ENCODE data around the gene TMEM108.

GRCh38 chr3:133162670-133163305 is 124.6 kb downstream of the TMEM108 start:
- TF ChIP-seq, protein P1, sequence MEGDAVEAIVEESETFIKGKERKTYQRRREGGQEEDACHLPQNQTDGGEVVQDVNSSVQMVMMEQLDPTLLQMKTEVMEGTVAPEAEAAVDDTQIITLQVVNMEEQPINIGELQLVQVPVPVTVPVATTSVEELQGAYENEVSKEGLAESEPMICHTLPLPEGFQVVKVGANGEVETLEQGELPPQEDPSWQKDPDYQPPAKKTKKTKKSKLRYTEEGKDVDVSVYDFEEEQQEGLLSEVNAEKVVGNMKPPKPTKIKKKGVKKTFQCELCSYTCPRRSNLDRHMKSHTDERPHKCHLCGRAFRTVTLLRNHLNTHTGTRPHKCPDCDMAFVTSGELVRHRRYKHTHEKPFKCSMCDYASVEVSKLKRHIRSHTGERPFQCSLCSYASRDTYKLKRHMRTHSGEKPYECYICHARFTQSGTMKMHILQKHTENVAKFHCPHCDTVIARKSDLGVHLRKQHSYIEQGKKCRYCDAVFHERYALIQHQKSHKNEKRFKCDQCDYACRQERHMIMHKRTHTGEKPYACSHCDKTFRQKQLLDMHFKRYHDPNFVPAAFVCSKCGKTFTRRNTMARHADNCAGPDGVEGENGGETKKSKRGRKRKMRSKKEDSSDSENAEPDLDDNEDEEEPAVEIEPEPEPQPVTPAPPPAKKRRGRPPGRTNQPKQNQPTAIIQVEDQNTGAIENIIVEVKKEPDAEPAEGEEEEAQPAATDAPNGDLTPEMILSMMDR (conservative IDR thresholded peaks at IDR 0.05; ENCODE audit: low read depth, low read length) = no peak
- TF ChIP-seq RAD21 (IDR thresholded peaks at IDR 0.05; ENCODE audit: low read length) = no peak
- no peak for TF ChIP-seq POLR2A (IDR thresholded peaks at IDR 0.05; ENCODE audit: low read depth, low read length)
- TF ChIP-seq MXI1 (IDR thresholded peaks at IDR 0.05; ENCODE audit: borderline replicate concordance, low read depth, low read length) = no peak
- no peak for TF ChIP-seq FOS (IDR thresholded peaks at IDR 0.05; ENCODE audit: low read depth, low read length)
- no peak for TF ChIP-seq RFX5 (IDR thresholded peaks at IDR 0.05; ENCODE audit: low read depth, low read length)
- no peak for TF ChIP-seq ELK1 (IDR thresholded peaks at IDR 0.05; ENCODE audit: borderline replicate concordance, low read depth, low read length)
